H1 (cell line): ENCODE measurements around the gene P3H2. TPM values are rescaled to one million over a fixed set of nuclear protein-coding genes. Genes with fewer than 3 reads are reported as not detected.
A peak's percentile ranks its signal among the peaks of the same experiment; 100 is the strongest.

Source experiments
- CTCF ChIA-PET: fragments of 300-600 bp; sonication (Branson Sonifier 250); formaldehyde crosslinking; loops from one replicate; lab custom pipeline; 2021; ENCODE audit not compliant: partially characterized antibody; lab: Charles Lee
- POLR2A ChIA-PET: fragments of 300-600 bp; sonication (Branson Sonifier 250); formaldehyde crosslinking; loops from one replicate; lab custom pipeline; 2021; ENCODE audit warnings: inconsistent platforms; ENCODE audit not compliant: partially characterized antibody; lab: Charles Lee
- DNase-seq, 2 experiments: peaks; one replicate each; pipeline versions ENCODE4 v3.0.0 to v3.0.0-alpha.2; 2010 to 2022; ENCODE audit warnings: low spot score in 2 of 2, low read depth in 1 of 2, mixed read lengths in 1 of 2
- FAIRE-seq: peaks from 2 replicates; lab custom pipeline; 2011; peaks lifted over from hg19 to GRCh38; lab: Jason Lieb, UNC
- H2AFZ ChIP-seq: 2 replicates; pipeline ENCODE4 v1.8.1; 2012; ENCODE audit warnings: low read length, inconsistent platforms
- H2AK5ac ChIP-seq: 2 replicates; pipeline ENCODE4 v1.6.1; 2013; ENCODE audit warnings: low read depth, low read length
- H2BK120ac ChIP-seq: replicated peaks from 2 replicates; pipeline ENCODE3; 2013; ENCODE audit warnings: low read depth, low read length, inconsistent platforms
- H2BK12ac ChIP-seq: 2 replicates; pipeline ENCODE4 v1.6.1; 2013; ENCODE audit warnings: low read depth, low read length
- H2BK15ac ChIP-seq: 2 replicates; pipeline ENCODE4 v1.6.1; 2013; ENCODE audit warnings: low read length
- H2BK20ac ChIP-seq: 2 replicates; pipeline ENCODE4 v1.6.1; 2013; ENCODE audit warnings: low read length
- H2BK5ac ChIP-seq: 2 replicates; pipeline ENCODE4 v1.6.1; 2013; ENCODE audit warnings: low read depth, low read length
- H3K14ac ChIP-seq: 2 replicates; pipeline ENCODE4 v1.6.1; 2013; ENCODE audit warnings: inconsistent platforms; ENCODE audit not compliant: insufficient read length
- H3K18ac ChIP-seq: 2 replicates; pipeline ENCODE4 v1.6.1; 2013; ENCODE audit warnings: low read length; ENCODE audit errors: extremely low read depth
- H3K23ac ChIP-seq: 2 replicates; pipeline ENCODE4 v1.6.1; 2013; ENCODE audit warnings: inconsistent platforms; ENCODE audit not compliant: insufficient read length
- H3K23me2 ChIP-seq: 2 replicates; pipeline ENCODE4 v1.6.1; 2013; ENCODE audit warnings: low read depth, low read length
- H3K27ac ChIP-seq: 2 replicates; pipeline ENCODE4 v1.6.1; 2011; ENCODE audit warnings: low read depth, low read length, inconsistent platforms
- H3K27me3 ChIP-seq, 4 experiments: replicated peaks in 1 of 4; 1 replicate in 1 of 4; 2 replicates in 3 of 4; pipeline versions ENCODE4 v1.6.1 to v1.8.1; 2011 to 2013; ENCODE audit warnings: low read length in 3 of 4, mild to moderate bottlenecking in 3 of 4, inconsistent platforms in 2 of 4, mixed read lengths in 2 of 4, moderate library complexity in 1 of 4; ENCODE audit not compliant: control insufficient read depth in 3 of 4, insufficient read depth in 3 of 4; ENCODE audit errors: extremely low read depth in 1 of 4
- H3K36me3 ChIP-seq, 4 experiments: 2 replicates each; pipeline versions ENCODE4 v1.6.1 to v1.8.1; 2011 to 2013; ENCODE audit warnings: mild to moderate bottlenecking in 4 of 4, low read length in 3 of 4, moderate library complexity in 2 of 4, control low read depth in 1 of 4, inconsistent platforms in 1 of 4; ENCODE audit not compliant: insufficient read depth in 4 of 4, control insufficient read depth in 2 of 4
- H3K4ac ChIP-seq: replicated peaks from 2 replicates; pipeline ENCODE3; 2013; ENCODE audit warnings: low read length, low read depth, mixed read lengths, inconsistent platforms; ENCODE audit not compliant: insufficient read length
- H3K4me1 ChIP-seq, 4 experiments: replicated peaks in 1 of 4; 1 replicate in 1 of 4; 2 replicates in 3 of 4; pipeline versions ENCODE4 v1.6.1 to v1.8.1; 2011 to 2013; ENCODE audit warnings: low read length in 3 of 4, inconsistent platforms in 2 of 4, mixed read lengths in 1 of 4; ENCODE audit not compliant: insufficient read depth in 4 of 4, control insufficient read depth in 3 of 4
- H3K4me2 ChIP-seq, 2 experiments: 2 replicates each; pipeline versions ENCODE4 v1.6.1 to v1.8.1; 2011 to 2013; ENCODE audit warnings: low read depth in 2 of 2, low read length in 2 of 2, control low read depth in 1 of 2, inconsistent platforms in 1 of 2, mild to moderate bottlenecking in 1 of 2; ENCODE audit not compliant: insufficient read depth in 1 of 2
- H3K4me3 ChIP-seq, 4 experiments: fragments of 200-600, 300-600 bp in 1 of 4; sonication (generic), shearing (Covaris generic), sonication (Bioruptor Twin) in 1 of 4; 2 replicates each; pipeline versions ENCODE4 v1.5.1 to v1.8.1; 2011 to 2016; ENCODE audit warnings: low read length in 4 of 4, low read depth in 3 of 4, control low read depth in 2 of 4, inconsistent platforms in 2 of 4, mild to moderate bottlenecking in 2 of 4, mixed read lengths in 1 of 4, moderate library complexity in 1 of 4; ENCODE audit not compliant: insufficient read depth in 2 of 4; ENCODE audit errors: extremely low read depth in 1 of 4
- H3K56ac ChIP-seq: replicated peaks from 2 replicates; pipeline ENCODE3; 2013; ENCODE audit warnings: low read depth, mild to moderate bottlenecking, mixed read lengths, low read length, inconsistent platforms; ENCODE audit not compliant: insufficient read length
- H3K79me1 ChIP-seq: 2 replicates; pipeline ENCODE4 v1.6.1; 2013; ENCODE audit warnings: low read depth, low read length, control low read depth
- H3K79me2 ChIP-seq, 2 experiments: 2 replicates each; pipeline versions ENCODE4 v1.6.1 to v1.8.1; 2012 to 2013; ENCODE audit warnings: low read length in 2 of 2, mild to moderate bottlenecking in 2 of 2, inconsistent platforms in 1 of 2; ENCODE audit not compliant: insufficient read depth in 2 of 2, control insufficient read depth in 1 of 2
- H3K9ac ChIP-seq, 4 experiments: replicated peaks in 1 of 4; 1 replicate in 1 of 4; 2 replicates in 3 of 4; pipeline versions ENCODE4 v1.6.1 to v1.8.1; 2011 to 2013; ENCODE audit warnings: low read depth in 3 of 4, low read length in 3 of 4, control low read depth in 2 of 4, mild to moderate bottlenecking in 2 of 4, moderate library complexity in 2 of 4, inconsistent platforms in 1 of 4; ENCODE audit errors: extremely low read depth in 1 of 4
- H3K9me3 ChIP-seq, 2 experiments: 2 replicates each; pipeline versions ENCODE4 v1.6.1 to v1.8.1; 2012 to 2013; ENCODE audit warnings: mild to moderate bottlenecking in 2 of 2, moderate library complexity in 2 of 2, control low read depth in 1 of 2, inconsistent platforms in 1 of 2, low read depth in 1 of 2, low read length in 1 of 2, mixed read lengths in 1 of 2; ENCODE audit not compliant: insufficient read depth in 2 of 2
- H4K20me1 ChIP-seq, 2 experiments: replicated peaks in 1 of 2; 2 replicates each; pipeline versions ENCODE3 to v1.8.1; 2011 to 2013; ENCODE audit warnings: inconsistent platforms in 2 of 2, low read length in 2 of 2, mild to moderate bottlenecking in 1 of 2; ENCODE audit not compliant: insufficient read depth in 2 of 2, control insufficient read depth in 1 of 2
- H4K5ac ChIP-seq: 2 replicates; pipeline ENCODE4 v1.6.1; 2013; ENCODE audit warnings: low read length, low read depth, mixed read lengths, inconsistent platforms; ENCODE audit not compliant: insufficient read length
- H4K8ac ChIP-seq: 2 replicates; pipeline ENCODE4 v1.8.0; 2013; ENCODE audit warnings: mild to moderate bottlenecking, moderate library complexity, low read length, inconsistent platforms; ENCODE audit not compliant: insufficient read depth; ENCODE audit errors: extremely low read depth
- H4K91ac ChIP-seq: replicated peaks from 2 replicates; pipeline ENCODE3; 2013; ENCODE audit warnings: low read length, mixed read lengths, inconsistent platforms; ENCODE audit not compliant: insufficient read length
- ASH2L ChIP-seq: fragments of 200-600, 300-600 bp; sonication (generic); IDR thresholded peaks from one replicate; pipeline ENCODE4 v1.7.1; 2017; ENCODE audit warnings: low read length
- BRCA1 ChIP-seq: IDR thresholded peaks from 2 replicates; pipeline ENCODE4 v1.6.1; 2012; ENCODE audit warnings: low read depth, low read length, improper control_type of control experiment
- E2F6 ChIP-seq: IDR thresholded peaks from 2 replicates; pipeline ENCODE4 v1.6.1; 2012; ENCODE audit warnings: inconsistent platforms
- EGR1 ChIP-seq: IDR thresholded peaks from 2 replicates; pipeline ENCODE4 v1.6.1; 2011; ENCODE audit warnings: low read depth, low read length, borderline replicate concordance
- HDAC2 ChIP-seq, 2 experiments: fragments of 300-600 bp in 1 of 2; sonication (generic) in 1 of 2; IDR thresholded peaks; 2 replicates each; pipeline ENCODE4 v1.6.1; 2011 to 2012; ENCODE audit warnings: low read depth in 2 of 2, low read length in 2 of 2, mild to moderate bottlenecking in 2 of 2, moderate library complexity in 2 of 2, borderline replicate concordance in 1 of 2, inconsistent platforms in 1 of 2
- JUND ChIP-seq: IDR thresholded peaks from 2 replicates; pipeline ENCODE4 v1.6.1; 2011; ENCODE audit warnings: mild to moderate bottlenecking, improper control_type of control experiment, low read length
- MAFK ChIP-seq: IDR thresholded peaks from 2 replicates; pipeline ENCODE4 v1.6.1; 2012; ENCODE audit warnings: low read depth, mild to moderate bottlenecking, improper control_type of control experiment, low read length
- POLR2A ChIP-seq, 2 experiments: IDR thresholded peaks; 1 replicate in 1 of 2; 2 replicates in 1 of 2; pipeline ENCODE4 v1.6.1; 2011; ENCODE audit warnings: low read depth in 2 of 2, low read length in 2 of 2, mild to moderate bottlenecking in 2 of 2; ENCODE audit errors: control extremely low read depth in 1 of 2
- RAD21 ChIP-seq, 2 experiments: IDR thresholded peaks in 1 of 2; conservative IDR thresholded peaks in 1 of 2; 2 replicates each; pipeline ENCODE4 v1.6.1; 2011; ENCODE audit warnings: low read depth in 2 of 2, low read length in 2 of 2, improper control_type of control experiment in 1 of 2, inconsistent platforms in 1 of 2, mild to moderate bottlenecking in 1 of 2, moderate library complexity in 1 of 2
- RBBP5 ChIP-seq: IDR thresholded peaks from 2 replicates; pipeline ENCODE4 v1.7.1; 2012; ENCODE audit warnings: low read depth, mild to moderate bottlenecking, inconsistent platforms, low read length, moderate library complexity, borderline replicate concordance
- SIRT6 ChIP-seq: IDR thresholded peaks from one replicate; pipeline ENCODE4 v1.7.1; 2012; ENCODE audit warnings: low read length, inconsistent platforms
- TAF1 ChIP-seq: IDR thresholded peaks from 2 replicates; pipeline ENCODE4 v1.6.1; 2011; ENCODE audit warnings: mild to moderate bottlenecking, low read depth, low read length
- TEAD4 ChIP-seq: IDR thresholded peaks from 2 replicates; pipeline ENCODE4 v1.6.1; 2012; ENCODE audit warnings: low read depth, low read length, inconsistent platforms, mixed read lengths
- WGBS, 2 experiments: shearing (Covaris generic) in 1 of 2; methylation state at CpG; one replicate each; pipeline versions ENCODE4 v1.1.6 to v1.1.7; 2013 to 2015; ENCODE audit warnings: low lambda C conversion rate in 2 of 2, mixed read lengths in 2 of 2, inconsistent platforms in 1 of 2, low coverage in 1 of 2, missing lambda C conversion rate in 1 of 2; ENCODE audit not compliant: insufficient replicate concordance in 2 of 2, insufficient coverage in 1 of 2, insufficient read length in 1 of 2; ENCODE audit errors: extremely low coverage in 1 of 2, missing lambda C conversion rate in 1 of 2; 5-methylcytosine and 5-hydroxymethylcytosine counted together
- polyA plus RNA-seq, 7 experiments: library from polyadenylated mRNA; depleted of rRNA in 3 of 7; stranded (reverse) in 5 of 7; unstranded in 2 of 7; fragments of >200 nt in 5 of 7; fragments of 200-250 nt in 2 of 7; gene quantifications; 1 replicate in 5 of 7; 2 replicates in 1 of 7; 4 replicates in 1 of 7; pipeline versions ENCODE4 v1.2.1 to v1.2.3, GENCODE V29; 2011 to 2013; ENCODE audit warnings: missing spikeins in 2 of 7, mixed read lengths in 2 of 7
- total RNA-seq: library from RNA; stranded (reverse); fragmentation: NEBNext Ultra II Directional; extraction: Animal tissue kit (Norgen Biotek cat#: 25700); gene quantifications from 2 replicates; pipeline ENCODE4 v1.2.1, GENCODE V29; 2021

P3H2 gene
- total and polyA plus RNA-seq, 2 of the 8 experiments (the other 6 are each of a cell fraction or from before 2014, with no cell fraction given) = 40.5 to 60.4 TPM

DNA sequence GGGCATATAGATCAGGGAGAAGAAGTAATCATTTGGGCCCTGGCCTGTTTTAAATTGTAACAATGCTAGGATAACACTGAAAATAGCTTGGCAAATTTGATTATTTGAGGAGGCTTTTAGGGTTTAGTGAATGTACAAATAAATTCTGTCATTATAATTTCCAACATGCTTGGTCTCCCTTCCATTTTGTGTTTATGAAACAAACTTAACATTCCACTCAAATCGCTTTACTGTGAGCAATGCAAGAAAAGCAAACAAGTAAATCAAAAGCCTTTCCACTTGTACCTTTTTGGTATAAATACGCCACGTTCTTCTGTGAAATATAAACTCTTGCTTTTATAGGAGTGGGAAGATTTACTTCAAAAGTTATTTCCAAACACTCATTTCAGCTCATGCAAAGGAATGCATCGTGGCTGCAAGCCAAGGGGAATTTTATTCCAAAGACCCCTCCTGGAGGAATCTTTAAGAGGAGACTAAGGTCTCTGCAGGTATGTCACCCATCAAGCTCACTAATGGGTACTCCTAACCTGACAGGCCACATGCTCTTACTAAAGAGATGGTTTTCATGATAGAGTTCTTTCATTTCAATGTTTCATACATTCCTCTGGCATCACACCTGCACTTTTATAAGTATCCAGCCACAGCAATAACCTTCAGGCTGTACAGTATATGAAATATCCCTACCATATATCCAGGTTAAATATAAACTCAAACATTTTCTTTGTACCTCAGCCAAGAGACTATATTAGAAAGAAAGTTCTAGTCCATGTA is 115.2 kb downstream of the P3H2 start:
- H2AK5ac ChIP-seq = no peak overlapping the region
- DNase-seq (no peak), FAIRE-seq (peak; percentile 86)
- H3K79me2 ChIP-seq = no peaks in the 10 kb centered on the region; a peak in 1 of 4 replicates
- no peak overlapping the region for H3K27ac ChIP-seq
- H3K23me2 ChIP-seq = no peaks in the 10 kb centered on the region
- no peak overlapping the region for H2BK120ac ChIP-seq
- no peak overlapping the region for H4K8ac ChIP-seq
- H2BK12ac ChIP-seq = no peak overlapping the region
- H4K5ac ChIP-seq = no peak overlapping the region
- no peak overlapping the region for H2BK15ac ChIP-seq
- H4K20me1 ChIP-seq = no peaks in the 10 kb centered on the region
- peaks cover 0 to 6% (median under 1%) of the 10 kb centered on the region in 4 experiments; a peak in 3 of 7 replicates for H3K4me1 ChIP-seq
- ChIA-PET CTCF (interaction anchor here (0.6 to 1.9 kb wide), 4 partner anchors 20 to 116 kb away, joined by 3 to 4 read pairs (median 4); no protein-coding TSS in a partner anchor), POLR2A (no interaction called here)
- H3K56ac ChIP-seq = no peak overlapping the region
- H2BK5ac ChIP-seq = no peak overlapping the region
- H3K9me3 ChIP-seq = no peaks in the 10 kb centered on the region
- H2AFZ ChIP-seq = no peak overlapping the region
- H3K18ac ChIP-seq = no peak overlapping the region
- H3K4me3 ChIP-seq = no peak overlapping the region
- H3K23ac ChIP-seq = no peak overlapping the region
- no peak overlapping the region for H3K4ac ChIP-seq
- no peak overlapping the region for H2BK20ac ChIP-seq
- no peaks in the 10 kb centered on the region for H3K36me3 ChIP-seq
- H3K27me3 ChIP-seq = no peaks in the 10 kb centered on the region
- no peak overlapping the region for H4K91ac ChIP-seq
- no peak overlapping the region for H3K9ac ChIP-seq
- WGBS, 2 experiments = 93% methylated on average over 4 of the region's 4 CpGs; no CpG with 5 or more reads in 1 of the 2 experiments
- no peak overlapping the region for H3K14ac ChIP-seq
- H3K79me1 ChIP-seq = no peaks in the 10 kb centered on the region
- no peak overlapping the region for H3K4me2 ChIP-seq
- TF ChIP-seq BRCA1 (no peak), ASH2L (no peak), MAFK (no peak), EGR1 (no peak), SIRT6 (no peak), E2F6 (no peak), RBBP5 (no peak), HDAC2 (IDR thresholded peaks at IDR 0.05; ENCODE audit: borderline replicate concordance in 1 of 2, low read depth in 2 of 2, low read length in 2 of 2) (no peak), TAF1 (no peak), RAD21 (IDR thresholded peaks at IDR 0.05 in 1 of 2, conservative IDR thresholded peaks at IDR 0.05 in 1 of 2; ENCODE audit: low read depth in 2 of 2, low read length in 2 of 2) (no peak), TEAD4 (no peak), POLR2A (IDR thresholded peaks at IDR 0.05; ENCODE audit: control extremely low read depth in 1 of 2, low read depth in 2 of 2, low read length in 2 of 2) (no peak), JUND (no peak)
